ENCODE data around the gene MBOAT7.
A peak's percentile ranks its signal among the peaks of the same experiment; 100 is the strongest.

Gene MBOAT7

DNA sequence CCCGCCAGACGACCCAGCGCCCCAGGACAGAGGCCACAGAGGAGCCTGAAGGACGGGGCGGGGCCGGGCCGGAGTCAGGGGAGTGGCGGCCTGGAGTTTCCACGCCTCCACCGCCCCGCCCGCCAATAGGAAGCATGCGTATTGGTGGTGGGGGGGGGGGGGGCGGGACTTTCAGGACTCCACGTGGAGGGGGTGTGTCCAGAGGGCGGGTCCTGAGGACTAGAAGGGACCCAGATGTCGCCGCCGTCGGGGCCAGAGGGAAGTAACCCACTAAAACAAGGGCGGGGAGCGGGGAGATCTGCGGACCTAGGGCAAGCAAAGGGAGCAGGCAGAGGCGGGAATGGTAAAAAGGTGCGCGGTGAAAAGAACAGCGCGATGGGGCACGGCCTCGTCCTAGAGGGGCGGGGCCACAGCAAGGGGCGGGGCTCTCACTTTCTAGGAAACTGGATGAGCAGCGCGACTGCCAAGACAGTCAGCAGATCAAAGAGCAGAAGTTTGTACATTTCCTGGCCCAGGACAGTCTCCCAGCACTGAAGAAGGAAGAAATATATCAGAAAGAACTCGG is 27.1 kb downstream of the MBOAT7 start:
- DNase-seq (ENCODE audit: low read depth): peak; percentile 72

DNA sequence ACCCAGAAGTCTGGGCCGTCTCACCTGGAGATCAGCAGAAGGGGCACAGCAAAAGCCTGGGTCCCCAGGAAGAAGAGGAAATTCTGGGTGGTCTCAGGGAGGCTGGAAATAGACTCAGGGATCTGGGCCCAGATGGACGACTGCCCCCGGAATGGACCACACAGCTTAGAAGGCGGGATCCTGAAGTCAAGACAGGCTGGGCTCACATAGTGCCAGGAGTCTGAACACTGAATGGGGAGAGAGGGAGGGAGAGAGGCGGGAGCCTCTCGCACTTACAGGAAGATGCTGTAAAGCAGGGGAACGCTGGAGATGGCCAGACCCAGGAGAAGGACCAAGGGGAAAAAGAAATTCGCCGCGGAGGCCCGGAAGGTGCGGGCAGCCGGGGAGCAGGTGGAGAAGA is 28.5 kb downstream of the MBOAT7 start:
- DNase-seq (ENCODE audit: low read depth): no peak

DNA sequence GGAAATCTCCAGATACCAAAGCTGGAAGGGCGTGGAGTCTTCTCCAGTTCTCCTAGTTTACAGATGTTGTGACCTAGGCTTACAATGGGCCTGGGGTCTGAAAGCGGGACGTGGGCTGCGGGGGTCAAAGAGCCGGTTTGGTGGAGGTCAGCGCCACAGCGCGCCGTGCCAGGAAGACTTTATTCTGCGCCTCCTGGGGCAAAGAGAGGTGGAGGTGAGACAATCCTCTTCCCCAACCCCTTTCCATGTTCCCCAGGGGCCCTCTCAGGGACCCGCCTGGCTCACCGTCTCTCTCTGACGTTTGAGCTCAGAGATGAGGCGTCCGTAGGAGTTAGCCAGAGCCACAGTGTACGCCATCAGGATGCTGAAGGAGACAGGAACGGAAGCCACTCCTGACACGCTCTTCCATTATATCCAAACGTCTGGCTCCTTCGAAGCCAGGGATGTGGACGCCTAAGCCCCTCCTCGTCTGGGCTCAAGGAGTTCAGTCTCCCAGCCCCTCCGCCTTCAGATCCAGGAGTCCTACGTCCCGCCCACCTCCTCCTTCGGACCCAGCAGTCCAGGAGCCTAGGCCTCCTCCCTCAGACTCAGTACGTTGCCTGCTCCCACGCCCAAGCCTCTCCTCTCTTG is 29.1 kb downstream of the MBOAT7 start:
- no peak for DNase-seq (ENCODE audit: low read depth)

GRCh38 chr19:54159352-54160181 is 29.8 kb downstream of the MBOAT7 start, which contains the start of gene LENG1:
TSS of gene LENG1 (minus strand) at chr19:54159721. CDS start at chr19:54159695, 26 bp downstream.
- DNase-seq (ENCODE audit: low read depth): peak; percentile 99

DNA sequence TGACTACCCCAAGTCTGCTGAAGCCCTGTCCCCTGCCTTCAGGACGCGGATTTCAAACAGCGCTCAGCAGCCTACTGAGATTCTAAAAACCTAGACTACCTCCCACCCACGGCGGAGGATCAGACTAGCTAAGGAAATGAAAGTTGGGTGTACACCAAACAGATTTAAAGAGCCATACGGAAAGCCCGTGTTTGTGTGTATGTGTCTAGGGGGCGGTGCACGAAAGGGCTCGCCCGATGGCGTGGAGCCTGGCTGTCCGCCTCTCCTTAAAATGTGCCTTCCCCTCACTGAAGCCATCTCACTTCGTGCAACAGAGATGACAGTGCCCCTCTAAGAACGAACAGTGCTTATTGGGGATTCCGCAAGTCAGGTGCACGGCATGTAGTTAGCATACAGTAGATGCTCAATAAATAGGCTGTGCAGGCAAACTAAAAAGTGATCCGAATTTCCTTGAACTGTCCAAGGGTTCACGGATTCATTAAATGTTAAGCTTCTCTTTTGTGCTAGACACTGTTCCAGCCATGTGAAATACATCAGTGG is 30.5 kb downstream of the MBOAT7 start:
- DNase-seq (ENCODE audit: low read depth): no peak

- DNase-seq (ENCODE audit: low read depth): no peak
Measured at GRCh38 chr19:54156953-54157352, 32.4 kb downstream of the MBOAT7 start.

GRCh38 chr19:54156490-54156889 is 32.9 kb downstream of the MBOAT7 start:
- DNase-seq (ENCODE audit: low read depth): no peak

GRCh38 chr19:54155694-54156093 is 33.7 kb downstream of the MBOAT7 start:
- no peak for DNase-seq (ENCODE audit: low read depth)

GRCh38 chr19:54154603-54155345 is 34.6 kb downstream of the MBOAT7 start:
- DNase-seq (ENCODE audit: low read depth): no peak

- DNase-seq (ENCODE audit: low read depth): no peak
Measured at GRCh38 chr19:54153731-54154326, 35.6 kb downstream of the MBOAT7 start.

GRCh38 chr19:54152878-54153524 is 36.4 kb downstream of the MBOAT7 start:
- DNase-seq (ENCODE audit: low read depth): no peak

DNA sequence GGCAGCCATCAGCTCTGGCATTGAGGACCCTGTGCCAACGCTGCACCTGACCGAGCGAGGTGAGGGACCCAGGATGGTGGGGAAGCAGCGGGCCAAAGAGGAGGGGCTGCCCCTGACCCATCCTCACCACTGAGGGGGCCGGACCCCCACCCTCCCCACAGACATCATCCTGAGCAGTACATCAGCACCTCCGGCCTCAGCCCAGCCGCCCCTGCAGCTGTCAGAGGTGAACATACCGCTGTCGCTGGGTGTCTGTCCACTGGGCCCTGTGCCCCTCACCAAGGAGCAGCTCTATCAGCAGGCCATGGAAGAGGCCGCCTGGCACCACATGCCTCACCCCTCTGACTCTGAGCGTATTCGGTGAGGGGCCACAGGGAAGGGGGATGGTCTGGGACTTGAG is 37.1 kb downstream of the MBOAT7 start:
- no peak for DNase-seq (ENCODE audit: low read depth)

DNA sequence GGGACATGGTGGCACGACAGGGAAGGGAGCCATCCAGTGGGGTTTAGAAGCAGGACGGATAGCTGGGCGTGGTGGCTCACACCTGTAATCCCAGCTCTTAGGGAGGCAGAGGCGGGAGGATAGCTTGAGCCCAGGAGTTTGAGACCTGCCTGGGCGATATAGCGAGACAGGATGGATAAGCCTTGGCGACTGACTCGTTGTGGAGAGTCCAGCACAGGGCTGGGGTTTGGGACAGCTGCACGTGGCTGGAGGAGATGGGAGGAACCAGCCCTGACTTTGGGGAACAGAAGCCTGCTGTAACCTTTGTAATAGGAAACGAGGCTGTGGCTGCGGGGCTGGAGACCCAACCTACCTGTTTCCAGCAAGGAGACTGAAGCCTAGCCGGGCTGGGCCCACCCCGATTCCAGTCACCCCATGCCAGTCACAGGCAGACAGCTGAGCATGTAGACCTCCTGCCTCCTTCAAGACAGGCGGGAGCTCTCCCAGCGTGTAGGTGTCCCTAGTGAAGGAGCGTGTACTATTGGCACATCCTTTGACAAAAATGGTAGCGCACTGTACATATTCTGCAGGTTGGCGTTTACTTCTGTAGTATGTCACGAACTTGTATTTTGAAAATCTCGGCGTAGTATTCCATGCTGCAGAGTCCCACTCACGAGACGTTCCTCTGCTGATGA is 37.9 kb downstream of the MBOAT7 start:
- no peak for DNase-seq (ENCODE audit: low read depth)

DNA sequence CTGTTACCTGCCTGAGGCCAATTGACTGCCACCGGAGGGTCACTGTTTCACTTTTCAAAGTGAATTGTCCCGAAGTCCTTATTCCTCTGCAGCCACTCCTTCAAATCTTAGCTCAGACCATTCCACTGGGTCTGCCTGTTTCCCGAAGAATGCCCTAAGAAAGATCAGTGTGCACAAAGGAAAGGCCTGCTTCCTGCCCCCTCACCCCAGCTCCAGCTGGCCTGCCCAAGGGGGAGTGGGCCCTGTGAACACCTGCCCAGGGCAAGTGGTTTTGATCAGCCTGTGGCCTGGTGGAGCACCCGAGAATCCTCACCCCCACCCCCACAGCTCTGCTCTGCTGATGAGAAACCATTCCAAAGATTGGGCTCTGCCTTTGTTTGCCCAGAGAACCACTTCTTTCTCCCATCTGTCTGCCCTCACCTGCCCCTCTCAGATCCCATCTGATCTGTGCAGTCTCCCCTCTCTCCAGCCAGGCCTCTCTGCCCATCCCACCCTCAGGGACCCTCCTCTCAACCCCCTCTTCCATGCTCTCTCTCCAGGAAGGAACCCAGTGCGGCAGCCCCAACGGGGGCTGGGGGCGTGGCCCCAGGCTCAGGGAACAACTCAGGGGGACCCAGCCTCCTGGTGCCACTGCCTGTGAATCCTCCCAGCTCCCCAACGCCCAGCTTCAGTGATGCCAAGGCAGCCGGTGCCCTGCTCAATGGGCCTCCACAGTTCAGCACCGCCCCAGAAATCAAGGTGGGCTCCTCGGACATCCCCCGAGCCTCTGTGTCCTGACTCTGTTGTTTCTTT is 40.2 kb downstream of the MBOAT7 start:
- DNase-seq (ENCODE audit: low read depth): no peak

- DNase-seq (ENCODE audit: low read depth): no peak
Measured at GRCh38 chr19:54148158-54148557, 41.2 kb downstream of the MBOAT7 start.

- DNase-seq (ENCODE audit: low read depth): no peak
Measured at GRCh38 chr19:54147676-54148075, 41.7 kb downstream of the MBOAT7 start.

DNA sequence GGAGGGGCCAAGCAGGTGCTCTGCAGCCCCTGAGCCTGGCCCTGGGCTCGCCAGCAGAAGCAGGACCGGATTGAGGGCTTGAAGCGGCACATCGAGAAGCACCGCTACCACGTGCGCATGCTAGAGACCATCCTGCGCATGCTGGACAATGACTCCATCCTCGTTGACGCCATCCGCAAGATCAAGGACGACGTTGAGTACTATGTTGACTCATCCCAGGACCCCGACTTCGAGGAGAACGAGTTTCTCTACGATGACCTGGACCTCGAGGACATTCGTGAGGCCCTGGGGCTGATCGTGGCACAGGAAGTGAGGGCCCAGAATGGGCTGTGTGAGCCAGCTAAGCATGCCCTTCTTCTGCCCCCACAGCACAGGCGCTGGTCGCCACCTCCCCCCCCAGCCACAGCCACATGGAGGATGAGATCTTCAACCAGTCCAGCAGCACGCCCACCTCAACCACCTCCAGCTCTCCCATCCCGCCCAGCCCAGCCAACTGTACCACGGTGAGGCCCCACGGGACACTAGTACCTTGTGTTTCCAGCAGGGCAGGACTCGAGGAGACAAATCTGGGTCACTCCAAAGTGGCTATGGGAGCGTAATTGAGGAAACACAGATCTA is 43.7 kb downstream of the MBOAT7 start:
- no peak for DNase-seq (ENCODE audit: low read depth)

DNA sequence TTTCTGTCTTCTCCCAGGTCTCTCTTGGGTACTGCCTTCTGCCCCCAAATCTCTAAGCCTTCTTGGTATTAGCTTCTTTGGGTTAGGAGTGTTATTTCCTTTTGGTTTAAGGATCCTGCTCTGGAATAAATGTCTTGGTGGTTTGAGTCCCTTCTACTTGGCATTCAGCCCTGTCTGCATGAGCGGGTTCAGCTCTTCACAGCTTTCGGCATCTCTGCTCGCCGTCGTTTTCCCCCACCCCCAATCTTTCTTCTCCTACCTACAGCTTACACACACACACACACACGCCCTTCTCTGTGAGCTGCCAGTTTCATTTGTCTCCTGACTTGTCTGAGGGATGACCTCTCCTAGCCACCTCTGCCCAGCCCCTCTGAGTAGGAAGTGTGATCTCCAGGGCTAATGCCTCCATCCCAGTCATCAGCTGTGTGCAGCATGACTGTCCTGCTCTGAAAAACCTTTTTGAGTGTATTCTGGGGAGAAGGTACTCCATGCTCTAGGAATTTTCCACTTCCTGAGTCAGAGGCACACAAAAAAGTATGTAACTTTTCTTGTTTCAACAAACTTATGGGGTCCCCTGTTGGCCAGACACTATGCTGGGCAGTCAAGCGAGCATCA is 47.1 kb downstream of the MBOAT7 start:
- no peak for DNase-seq (ENCODE audit: low read depth)

- no peak for DNase-seq (ENCODE audit: low read depth)
Measured at GRCh38 chr19:54141356-54141755, 48.0 kb downstream of the MBOAT7 start.

All from activated gamma-delta T cell treated with anti-CD3 and anti-CD28 coated beads, Interleukin-2, amount 50 U/mL, for 16 hours (primary cell).